Ovary (tissue), 3 donors: ENCODE measurements around the gene CORO1C.

Experiments
- EP300 ChIP-seq: sonication (generic); formaldehyde crosslinking; IDR thresholded peaks from one replicate; pipeline ENCODE4 v1.6.1; 2017; ENCODE audit warnings: antibody characterized with exemption
- POLR2A ChIP-seq: fragments of 450-650 bp; IDR thresholded peaks from one replicate; pipeline ENCODE4 v1.6.1; 2017; ENCODE audit warnings: antibody characterized with exemption, mild to moderate bottlenecking, moderate library complexity
- TF ChIP-seq, protein P1 (sequence below), 3 donors: fragments of 450-650 bp in 2 of 3; fragments of 200-600 bp in 1 of 3; IDR thresholded peaks; one replicate each; pipeline versions ENCODE4 v1.5.1 to v1.8.0; 2016 to 2022; ENCODE audit warnings: antibody characterized with exemption in 3 of 3, mild to moderate bottlenecking in 1 of 3
- donor health status: DM: no; HTN: no; CAD: no.

DNA sequence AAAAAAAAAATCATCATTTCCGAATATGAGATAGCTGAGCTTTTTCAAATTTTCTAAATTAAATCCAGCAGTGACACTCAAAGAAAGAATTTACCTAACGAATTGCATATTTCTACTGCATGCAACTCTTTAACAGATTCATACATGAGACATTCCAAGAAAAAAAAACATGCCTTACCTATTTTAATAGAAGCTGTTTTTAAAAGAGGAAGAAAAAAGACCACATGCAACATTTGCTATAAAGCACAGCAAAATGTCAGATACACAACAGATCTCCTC lies 18.5 kb downstream of the CORO1C start:
- TF ChIP-seq, protein P1, sequence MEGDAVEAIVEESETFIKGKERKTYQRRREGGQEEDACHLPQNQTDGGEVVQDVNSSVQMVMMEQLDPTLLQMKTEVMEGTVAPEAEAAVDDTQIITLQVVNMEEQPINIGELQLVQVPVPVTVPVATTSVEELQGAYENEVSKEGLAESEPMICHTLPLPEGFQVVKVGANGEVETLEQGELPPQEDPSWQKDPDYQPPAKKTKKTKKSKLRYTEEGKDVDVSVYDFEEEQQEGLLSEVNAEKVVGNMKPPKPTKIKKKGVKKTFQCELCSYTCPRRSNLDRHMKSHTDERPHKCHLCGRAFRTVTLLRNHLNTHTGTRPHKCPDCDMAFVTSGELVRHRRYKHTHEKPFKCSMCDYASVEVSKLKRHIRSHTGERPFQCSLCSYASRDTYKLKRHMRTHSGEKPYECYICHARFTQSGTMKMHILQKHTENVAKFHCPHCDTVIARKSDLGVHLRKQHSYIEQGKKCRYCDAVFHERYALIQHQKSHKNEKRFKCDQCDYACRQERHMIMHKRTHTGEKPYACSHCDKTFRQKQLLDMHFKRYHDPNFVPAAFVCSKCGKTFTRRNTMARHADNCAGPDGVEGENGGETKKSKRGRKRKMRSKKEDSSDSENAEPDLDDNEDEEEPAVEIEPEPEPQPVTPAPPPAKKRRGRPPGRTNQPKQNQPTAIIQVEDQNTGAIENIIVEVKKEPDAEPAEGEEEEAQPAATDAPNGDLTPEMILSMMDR (IDR thresholded peaks at IDR 0.05) = no peak
- TF ChIP-seq POLR2A (no peak), EP300 (no peak)
